Activated naive CD8-positive, alpha-beta T cell (primary cell): ENCODE measurements around the gene CHM.
"Not testable (repeated sequence)": the region's sequence is repeated elsewhere in the genome, so short reads cannot be mapped to it uniquely, and the experiment has no call there.

Experiments used
- H3K27ac Mint-ChIP-seq: one replicate; pipeline ENCODE4 v1.8.0; 2021; ENCODE audit warnings: mixed read lengths
- H3K27me3 Mint-ChIP-seq: one replicate; pipeline ENCODE4 v1.8.0; 2021; ENCODE audit warnings: mixed read lengths
- H3K36me3 Mint-ChIP-seq: one replicate; pipeline ENCODE4 v1.8.0; 2021; ENCODE audit warnings: mixed read lengths
- H3K4me1 Mint-ChIP-seq: one replicate; pipeline ENCODE4 v1.8.0; 2021; ENCODE audit warnings: low read depth, mixed read lengths
- H3K4me3 Mint-ChIP-seq: one replicate; pipeline ENCODE4 v1.8.0; 2021; ENCODE audit warnings: mild to moderate bottlenecking, mixed read lengths
- H3K9me3 Mint-ChIP-seq: one replicate; pipeline ENCODE4 v1.8.0; 2021; ENCODE audit warnings: low read depth, mixed read lengths

CHM gene

GRCh38 chrX:86013792-86014191 lies 33.6 kb downstream of the CHM start:
- Mint-ChIP-seq H3K36me3 (peaks cover 11% of the 10 kb centered on the region), H3K27ac (no peak overlapping the region), H3K27me3 (no peaks in the 10 kb centered on the region), H3K4me3 (no peak overlapping the region), H3K9me3 (peaks cover 3% of the 10 kb centered on the region), H3K4me1 (peaks cover 26% of the 10 kb centered on the region)

- Mint-ChIP-seq H3K27ac (no peak overlapping the region), H3K4me1 (peaks cover 22% of the 10 kb centered on the region), H3K4me3 (no peak overlapping the region), H3K36me3 (peaks cover 8% of the 10 kb centered on the region), H3K9me3 (peaks cover 3% of the 10 kb centered on the region), H3K27me3 (no peaks in the 10 kb centered on the region)
Measured at GRCh38 chrX:86012188-86012587, 35.2 kb downstream of the CHM start.

- peaks cover 35% of the 10 kb centered on the region for H3K4me1 Mint-ChIP-seq
- not testable (repeated sequence) for H3K27me3 Mint-ChIP-seq, H3K27ac Mint-ChIP-seq, H3K4me3 Mint-ChIP-seq, H3K36me3 Mint-ChIP-seq, H3K9me3 Mint-ChIP-seq
Measured at GRCh38 chrX:86009803-86010202, 37.6 kb downstream of the CHM start.

GRCh38 chrX:86007891-86008290 lies 39.5 kb downstream of the CHM start:
- not testable (repeated sequence) for H3K4me3 Mint-ChIP-seq, H3K9me3 Mint-ChIP-seq, H3K36me3 Mint-ChIP-seq, H3K27me3 Mint-ChIP-seq, H3K27ac Mint-ChIP-seq
- peaks cover 45% of the 10 kb centered on the region for H3K4me1 Mint-ChIP-seq

- Mint-ChIP-seq H3K9me3 (no peaks in the 10 kb centered on the region), H3K27ac (no peak overlapping the region), H3K36me3 (no peaks in the 10 kb centered on the region), H3K27me3 (no peaks in the 10 kb centered on the region), H3K4me3 (peak overlapping the region; percentile 32), H3K4me1 (peaks cover 52% of the 10 kb centered on the region)
Measured at GRCh38 chrX:86002076-86002896, 45.1 kb downstream of the CHM start.

- Mint-ChIP-seq H3K27me3 (no peaks in the 10 kb centered on the region), H3K36me3 (peaks cover 2% of the 10 kb centered on the region), H3K27ac (no peak overlapping the region), H3K4me3 (no peak overlapping the region), H3K9me3 (no peaks in the 10 kb centered on the region), H3K4me1 (peaks cover 42% of the 10 kb centered on the region)
Measured at GRCh38 chrX:85998954-85999353, 48.4 kb downstream of the CHM start.

- peaks cover 37% of the 10 kb centered on the region for H3K4me1 Mint-ChIP-seq
- no peak overlapping the region for H3K4me3 Mint-ChIP-seq
- no peaks in the 10 kb centered on the region for H3K9me3 Mint-ChIP-seq
- H3K27me3 Mint-ChIP-seq = no peaks in the 10 kb centered on the region
- H3K27ac Mint-ChIP-seq = no peak overlapping the region
- peaks cover 2% of the 10 kb centered on the region for H3K36me3 Mint-ChIP-seq
Measured at GRCh38 chrX:85996555-85996954, 50.8 kb downstream of the CHM start.

GRCh38 chrX:85995641-85996040 lies 51.7 kb downstream of the CHM start:
- H3K36me3 Mint-ChIP-seq = peaks cover 2% of the 10 kb centered on the region
- H3K27ac Mint-ChIP-seq = no peak overlapping the region
- no peak overlapping the region for H3K4me3 Mint-ChIP-seq
- H3K9me3 Mint-ChIP-seq = no peaks in the 10 kb centered on the region
- H3K4me1 Mint-ChIP-seq = peaks cover 34% of the 10 kb centered on the region
- no peaks in the 10 kb centered on the region for H3K27me3 Mint-ChIP-seq

GRCh38 chrX:85994797-85995196 lies 52.6 kb downstream of the CHM start:
- Mint-ChIP-seq H3K9me3 (no peaks in the 10 kb centered on the region), H3K27me3 (no peaks in the 10 kb centered on the region), H3K4me1 (peaks cover 32% of the 10 kb centered on the region), H3K4me3 (no peak overlapping the region), H3K27ac (no peak overlapping the region), H3K36me3 (peaks cover 9% of the 10 kb centered on the region)

- Mint-ChIP-seq H3K27ac (no peak overlapping the region), H3K27me3 (no peaks in the 10 kb centered on the region), H3K9me3 (no peaks in the 10 kb centered on the region), H3K4me3 (no peak overlapping the region), H3K4me1 (peaks cover 29% of the 10 kb centered on the region), H3K36me3 (peaks cover 10% of the 10 kb centered on the region)
Measured at GRCh38 chrX:85994228-85994627, 53.1 kb downstream of the CHM start.

GRCh38 chrX:85993539-85994197 lies 53.7 kb downstream of the CHM start:
- H3K4me1 Mint-ChIP-seq = peaks cover 31% of the 10 kb centered on the region
- no peaks in the 10 kb centered on the region for H3K9me3 Mint-ChIP-seq
- H3K36me3 Mint-ChIP-seq = peaks cover 11% of the 10 kb centered on the region
- no peaks in the 10 kb centered on the region for H3K27me3 Mint-ChIP-seq
- H3K27ac Mint-ChIP-seq = peak overlapping the region; percentile 37
- H3K4me3 Mint-ChIP-seq = no peak overlapping the region

GRCh38 chrX:85992811-85993229 lies 54.5 kb downstream of the CHM start:
- Mint-ChIP-seq H3K4me1 (peaks cover 38% of the 10 kb centered on the region), H3K27me3 (no peaks in the 10 kb centered on the region), H3K4me3 (no peak overlapping the region), H3K27ac (peak overlapping the region; percentile 37), H3K9me3 (no peaks in the 10 kb centered on the region), H3K36me3 (peaks cover 11% of the 10 kb centered on the region)

GRCh38 chrX:85988353-85988752 lies 59.0 kb downstream of the CHM start:
- H3K9me3 Mint-ChIP-seq = no peaks in the 10 kb centered on the region
- peaks cover 12% of the 10 kb centered on the region for H3K36me3 Mint-ChIP-seq
- H3K4me1 Mint-ChIP-seq = peaks cover 22% of the 10 kb centered on the region
- no peaks in the 10 kb centered on the region for H3K27me3 Mint-ChIP-seq
- H3K27ac Mint-ChIP-seq = no peak overlapping the region
- no peak overlapping the region for H3K4me3 Mint-ChIP-seq

GRCh38 chrX:85980286-85980685 lies 67.1 kb downstream of the CHM start:
- no peaks in the 10 kb centered on the region for H3K9me3 Mint-ChIP-seq
- no peak overlapping the region for H3K27ac Mint-ChIP-seq
- no peaks in the 10 kb centered on the region for H3K4me1 Mint-ChIP-seq
- peaks cover 18% of the 10 kb centered on the region for H3K36me3 Mint-ChIP-seq
- no peak overlapping the region for H3K4me3 Mint-ChIP-seq
- no peaks in the 10 kb centered on the region for H3K27me3 Mint-ChIP-seq

GRCh38 chrX:85977218-85977617 lies 70.1 kb downstream of the CHM start:
- Mint-ChIP-seq H3K36me3 (peaks cover 18% of the 10 kb centered on the region), H3K4me1 (no peaks in the 10 kb centered on the region), H3K27me3 (no peaks in the 10 kb centered on the region), H3K9me3 (no peaks in the 10 kb centered on the region), H3K4me3 (no peak overlapping the region), H3K27ac (no peak overlapping the region)

- H3K27ac Mint-ChIP-seq, H3K4me3 Mint-ChIP-seq, H3K9me3 Mint-ChIP-seq, H3K27me3 Mint-ChIP-seq, H3K4me1 Mint-ChIP-seq: not testable (repeated sequence)
- H3K36me3 Mint-ChIP-seq = peaks cover 17% of the 10 kb centered on the region
Measured at GRCh38 chrX:85972351-85972750, 75.0 kb downstream of the CHM start.
